Kidney (tissue), 14 donors: ENCODE data around the gene RPS21. TPM values are rescaled to one million over a fixed set of nuclear protein-coding genes. Genes with fewer than 3 reads are reported as not detected.
A peak's percentile ranks its signal among the peaks of the same experiment; 100 is the strongest.

Experiments
- DNase-seq, 5 donors: peaks; one replicate each; pipeline ENCODE4 v3.0.0-alpha.2; 2013 to 2020
- FAIRE-seq: peaks from 2 replicates; lab custom pipeline; 2012; peaks lifted over from hg19 to GRCh38; lab: Jason Lieb, UNC
- H3K27ac ChIP-seq, 2 donors: one replicate each; pipeline ENCODE4 v1.7.0; 2013; ENCODE audit warnings: low read depth in 2 of 2, low read length in 2 of 2, inconsistent platforms in 1 of 2
- H3K27me3 ChIP-seq: one replicate; pipeline ENCODE4 v1.7.1; 2013; ENCODE audit warnings: low read length, inconsistent platforms; ENCODE audit not compliant: control insufficient read depth, insufficient read depth
- H3K36me3 ChIP-seq, 3 donors: one replicate each; pipeline versions ENCODE4 v1.7.0 to v1.7.1; 2013; ENCODE audit warnings: low read length in 3 of 3, control low read depth in 1 of 3, inconsistent platforms in 1 of 3; ENCODE audit not compliant: insufficient read depth in 3 of 3, control insufficient read depth in 2 of 3
- H3K4me1 ChIP-seq, 3 donors: one replicate each; pipeline versions ENCODE4 v1.7.0 to v1.7.1; 2013; ENCODE audit warnings: low read length in 3 of 3, inconsistent platforms in 1 of 3, low read depth in 1 of 3; ENCODE audit not compliant: control insufficient read depth in 2 of 3, insufficient read depth in 2 of 3
- H3K4me3 ChIP-seq, 3 donors: one replicate each; pipeline versions ENCODE4 v1.7.0 to v1.8.1; 2013; ENCODE audit warnings: low read length in 3 of 3, control low read depth in 1 of 3, inconsistent platforms in 1 of 3
- H3K9ac ChIP-seq, 3 donors: one replicate each; pipeline versions ENCODE4 v1.7.0 to v1.7.1; 2013; ENCODE audit warnings: low read length in 3 of 3, control low read depth in 1 of 3, inconsistent platforms in 1 of 3
- H3K9me3 ChIP-seq, 3 donors: one replicate each; pipeline versions ENCODE4 v1.7.0 to v1.7.1; 2013; ENCODE audit warnings: low read length in 3 of 3, control low read depth in 1 of 3, inconsistent platforms in 1 of 3; ENCODE audit not compliant: control insufficient read depth in 2 of 3, insufficient read depth in 1 of 3
- CTCF ChIP-seq: IDR thresholded peaks from 3 replicates; pipeline ENCODE4 v1.5.1; 2012; ENCODE audit warnings: mild to moderate bottlenecking, moderate library complexity, borderline replicate concordance; ENCODE audit not compliant: insufficient read depth; ENCODE audit errors: extremely low read depth
- intact Hi-C: fragments of 100-400 bp; cut with DNase I; formaldehyde crosslinking; loops from one replicate; pipeline ENCODE4 v1.11.1; 2022
- polyA plus RNA-seq: library from polyadenylated mRNA; stranded (reverse); fragments of 350-450 nt; fragmentation: Illumina TruSeq; extraction: RNeasy Lipid Tissue Mini Kit (QIAGEN cat#74804); gene quantifications from one replicate; pipeline ENCODE4 v1.2.3, GENCODE V29; 2014; ENCODE audit warnings: low read depth, low replicate concordance; ENCODE audit not compliant: insufficient read depth
- total RNA-seq: library from RNA; stranded (reverse); fragmentation: NEBNext Ultra II Directional; extraction: Animal tissue kit (Norgen Biotek cat#: 25700); gene quantifications from one replicate; pipeline ENCODE4 v1.2.1, GENCODE V29; 2021
- donor health status: control.
- donor health status: control.
- donor health status: control.
- donor health status: control.
- donor health status: control.
- donor health status: DM: yes; HTN: yes; CAD: no.
- donor health status: Normal renal cell carcinoma (clear cell type).

Gene RPS21
- total and polyA plus RNA-seq, 2 donors from 2014 or later: 1,221 to 2,336 TPM

- Histone ChIP-seq H3K9me3 (no peaks in the 10 kb centered on the region), H3K9ac (no peak overlapping the region), H3K4me1 (peaks cover 0 to 42% (median 39%) of the 10 kb centered on the region in 3 donors), H3K4me3 (no peak overlapping the region), H3K27ac (peak overlapping the region; percentile 60 to 74), H3K27me3 (no peaks in the 10 kb centered on the region), H3K36me3 (peaks cover 0 to 15% (median 4%) of the 10 kb centered on the region in 3 donors)
- FAIRE-seq: no peak
- peak in 1 of 5 donors; percentile 48 for DNase-seq
- peak; percentile 28 for TF ChIP-seq CTCF
- intact Hi-C loops: no loop called here
Observed at GRCh38 chr20:62352402-62353288, 34.3 kb upstream of the RPS21 start.

GRCh38 chr20:62353289-62354030 is 33.4 kb upstream of the RPS21 start:
- no peak for TF ChIP-seq CTCF
- H3K27ac ChIP-seq: peak overlapping the region; percentile 60 to 74
- intact Hi-C loops: no loop called here
- H3K9me3 ChIP-seq: no peaks in the 10 kb centered on the region
- no peak overlapping the region for H3K9ac ChIP-seq
- peaks cover 0 to 51% (median 46%) of the 10 kb centered on the region in 3 donors for H3K4me1 ChIP-seq
- no peak for FAIRE-seq
- H3K27me3 ChIP-seq: no peaks in the 10 kb centered on the region
- DNase-seq: peak in 1 of 5 donors; percentile 43
- H3K4me3 ChIP-seq: no peak overlapping the region
- peaks cover 0 to 11% (median 4%) of the 10 kb centered on the region in 3 donors for H3K36me3 ChIP-seq

GRCh38 chr20:62354031-62354808 is 32.7 kb upstream of the RPS21 start:
- FAIRE-seq (no peak), DNase-seq (peak in 1 of 5 donors; percentile 48)
- intact Hi-C loops: no loop called here
- Histone ChIP-seq H3K4me3 (no peak overlapping the region), H3K27ac (peak overlapping the region in 1 of 2 donors; percentile 74), H3K4me1 (peaks cover 0 to 58% (median 51%) of the 10 kb centered on the region in 3 donors), H3K36me3 (peaks cover 0 to 11% (median 4%) of the 10 kb centered on the region in 3 donors), H3K9ac (no peak overlapping the region), H3K27me3 (no peaks in the 10 kb centered on the region), H3K9me3 (no peaks in the 10 kb centered on the region)
- no peak for TF ChIP-seq CTCF
